B cell (primary cell): Measurements from ENCODE around the gene IGF1R. TPM values are rescaled to one million over a fixed set of nuclear protein-coding genes. Genes with fewer than 3 reads are reported as not detected.

Source experiments
- ATAC-seq: fragments of 200-7000 bp; cut with Tn5 transposase; one replicate; pipeline ENCODE4 v1.10.0; 2021; ENCODE audit warnings: low read depth, mild to moderate bottlenecking, moderate number of reproducible peaks, moderate library complexity
- CTCF ChIA-PET: fragments of 350-600 bp; sonication (Branson Sonifier 250); formaldehyde crosslinking; loops from one replicate; lab custom pipeline; 2021; ENCODE audit warnings: antibody characterized with exemption, inconsistent platforms; lab: Charles Lee
- POLR2A ChIA-PET: fragments of 350-600 bp; sonication (Branson Sonifier 250); formaldehyde crosslinking; loops from one replicate; lab custom pipeline; 2021; ENCODE audit warnings: antibody characterized with exemption; lab: Charles Lee
- DNase-seq: peaks from one replicate; pipeline ENCODE4 v3.0.0; 2013
- H2AFZ ChIP-seq: 2 replicates; pipeline ENCODE4 v1.6.1; 2012; ENCODE audit warnings: mild to moderate bottlenecking, low read depth, low read length; ENCODE audit not compliant: insufficient read depth, poor library complexity, severe bottlenecking
- H3K27ac ChIP-seq, 2 donors: 1 replicate in 1 of 2; 2 replicates in 1 of 2; pipeline ENCODE4 v1.5.1; 2012 to 2013; ENCODE audit warnings: low read length in 2 of 2, mild to moderate bottlenecking in 2 of 2, moderate library complexity in 1 of 2
- H3K27me3 ChIP-seq, 4 experiments: fragments of 200-600 bp in 1 of 4; sonication (generic) in 1 of 4; replicated peaks in 1 of 4; 1 replicate in 2 of 4; 2 replicates in 2 of 4; pipeline versions ENCODE4 v1.6.1 to v1.7.0; 2013 to 2016; ENCODE audit warnings: low read length in 3 of 4, mild to moderate bottlenecking in 2 of 4, mixed read lengths in 1 of 4, moderate library complexity in 1 of 4; ENCODE audit not compliant: insufficient read depth in 4 of 4, control insufficient read depth in 3 of 4; ENCODE audit errors: control extremely low read depth in 1 of 4
- H3K36me3 ChIP-seq, 2 experiments: replicated peaks in 1 of 2; 1 replicate in 1 of 2; 2 replicates in 1 of 2; pipeline versions ENCODE4 v1.6.1 to v1.7.1; 2013; ENCODE audit warnings: low read length in 1 of 2; ENCODE audit not compliant: insufficient read depth in 2 of 2, control insufficient read depth in 1 of 2; ENCODE audit errors: control extremely low read depth in 1 of 2, extremely low read depth in 1 of 2
- H3K4me1 ChIP-seq, 2 donors: fragments of 200-600 bp in 1 of 2; sonication (generic) in 1 of 2; 1 replicate in 1 of 2; 2 replicates in 1 of 2; pipeline versions ENCODE4 v1.5.1 to v1.6.1; 2013 to 2017; ENCODE audit warnings: low read length in 2 of 2; ENCODE audit not compliant: control insufficient read depth in 2 of 2, insufficient read depth in 2 of 2
- H3K4me2 ChIP-seq: replicated peaks from 2 replicates; pipeline ENCODE3; 2012; ENCODE audit warnings: mild to moderate bottlenecking, low read depth, low read length; ENCODE audit not compliant: poor library complexity, severe bottlenecking
- H3K4me3 ChIP-seq, 5 experiments: fragments of 200-600 bp in 1 of 5; sonication (generic) in 1 of 5; 1 replicate in 3 of 5; 2 replicates in 2 of 5; pipeline versions ENCODE4 v1.5.1 to v1.7.0; 2011 to 2016; ENCODE audit warnings: low read length in 4 of 5, mild to moderate bottlenecking in 4 of 5, low read depth in 2 of 5, control low read depth in 1 of 5, moderate library complexity in 1 of 5; ENCODE audit not compliant: insufficient read depth in 1 of 5; ENCODE audit errors: control extremely low read depth in 1 of 5, extremely low read depth in 1 of 5
- H3K79me2 ChIP-seq: fragments of 200-600 bp; sonication (generic); one replicate; pipeline ENCODE4 v1.6.0; 2016; ENCODE audit warnings: low read length; ENCODE audit not compliant: control insufficient read depth, insufficient read depth
- H3K9ac ChIP-seq: fragments of 200-600 bp; sonication (generic); 2 replicates; pipeline ENCODE4 v1.6.1; 2017; ENCODE audit warnings: mild to moderate bottlenecking, low read length, moderate library complexity
- H3K9me3 ChIP-seq, 3 donors: one replicate each; pipeline versions ENCODE4 v1.6.1 to v1.7.1; 2013; ENCODE audit warnings: low read length in 2 of 3; ENCODE audit not compliant: control insufficient read depth in 2 of 3, insufficient read depth in 1 of 3; ENCODE audit errors: control extremely low read depth in 1 of 3
- H4K20me1 ChIP-seq: 2 replicates; pipeline ENCODE4 v1.6.0; 2012; ENCODE audit warnings: mild to moderate bottlenecking, low read length; ENCODE audit not compliant: insufficient read depth, control insufficient read depth, poor library complexity, severe bottlenecking
- H3K27ac Mint-ChIP-seq: one replicate; pipeline ENCODE4 v1.8.0; 2021; ENCODE audit warnings: mixed read lengths
- H3K27me3 Mint-ChIP-seq: one replicate; pipeline ENCODE4 v1.8.0; 2021; ENCODE audit warnings: mixed read lengths
- H3K4me1 Mint-ChIP-seq: one replicate; pipeline ENCODE4 v1.8.0; 2021; ENCODE audit warnings: mixed read lengths
- H3K4me3 Mint-ChIP-seq: one replicate; pipeline ENCODE4 v1.8.0; 2021; ENCODE audit warnings: mixed read lengths
- H3K9me3 Mint-ChIP-seq: one replicate; pipeline ENCODE4 v1.8.0; 2022; ENCODE audit warnings: mixed read lengths; ENCODE audit not compliant: insufficient read depth
- CTCF ChIP-seq: fragments of 200-600 bp; IDR thresholded peaks from one replicate; pipeline ENCODE4 v1.8.0; 2022; ENCODE audit warnings: antibody characterized with exemption, mild to moderate bottlenecking
- EZH2 ChIP-seq: IDR thresholded peaks from 2 replicates; pipeline ENCODE4 v1.6.1; 2012; ENCODE audit warnings: borderline replicate concordance, low read depth, mild to moderate bottlenecking, moderate library complexity, low read length; ENCODE audit not compliant: insufficient read depth, poor library complexity, severe bottlenecking
- WGBS: methylation state at CpG from one replicate; pipeline ENCODE4 v1.1.5; 2013; ENCODE audit warnings: missing lambda C conversion rate; ENCODE audit not compliant: insufficient coverage; 5-methylcytosine and 5-hydroxymethylcytosine counted together
- intact Hi-C: fragments of 100-400 bp; cut with micrococcal nuclease; formaldehyde crosslinking; loops from one replicate; pipeline ENCODE4 v1.10.0; 2022
- polyA plus RNA-seq: library from polyadenylated mRNA; depleted of rRNA; stranded (reverse); fragments of >200 nt; gene quantifications from 2 replicates; pipeline ENCODE4 v1.2.3, GENCODE V29; 2012
- total RNA-seq, 2 donors: library from RNA; stranded (reverse); fragments of 120-200 nt in 1 of 2; gene quantifications; 1 replicate in 1 of 2; 2 replicates in 1 of 2; pipeline versions ENCODE4 v1.2.3 to v1.2.4, GENCODE V29; 2013 to 2022

Gene IGF1R
- total and polyA plus RNA-seq, 2 donors (not counting 1 experiment from before 2014, with no cell fraction given), result 5.4 to 23.1 TPM

- Histone ChIP-seq H3K36me3 (no peaks in the 10 kb centered on the region), H3K9ac (no peak overlapping the region), H4K20me1 (no peaks in the 10 kb centered on the region), H3K4me3 (no peak overlapping the region), H3K27ac (no peak overlapping the region), H3K27me3 (peaks cover 0 to 16% (median 7%) of the 10 kb centered on the region in 4 experiments), H2AFZ (no peak overlapping the region), H3K79me2 (no peaks in the 10 kb centered on the region), H3K4me1 (no peaks in the 10 kb centered on the region), H3K4me2 (no peak overlapping the region), H3K9me3 (no peaks in the 10 kb centered on the region)
- ATAC-seq, result no peak
- Mint-ChIP-seq H3K4me3 (no peak overlapping the region), H3K27ac (no peak overlapping the region), H3K4me1 (no peaks in the 10 kb centered on the region), H3K9me3 (no peaks in the 10 kb centered on the region), H3K27me3 (peaks cover 27% of the 10 kb centered on the region)
- ChIA-PET POLR2A (no interaction called here), CTCF (no interaction called here)
- DNase-seq, result no peak
- TF ChIP-seq CTCF, result no peak
- no peak for TF ChIP-seq EZH2
- intact Hi-C loops, result no loop called here
- WGBS, result 100% methylated on average over 4 of the region's 8 CpGs
These were observed 28.3 kb upstream of the IGF1R start for GRCh38 chr15:98620020-98620419.

- H3K79me2 ChIP-seq, result no peaks in the 10 kb centered on the region
- no peaks in the 10 kb centered on the region for H3K9me3 Mint-ChIP-seq
- H3K4me1 Mint-ChIP-seq, result no peaks in the 10 kb centered on the region
- H2AFZ ChIP-seq, result no peak overlapping the region
- H3K9ac ChIP-seq, result no peak overlapping the region
- no peaks in the 10 kb centered on the region for H3K4me1 ChIP-seq
- no peaks in the 10 kb centered on the region for H4K20me1 ChIP-seq
- TF ChIP-seq CTCF, result no peak
- TF ChIP-seq EZH2, result no peak
- H3K4me3 Mint-ChIP-seq, result no peak overlapping the region
- H3K9me3 ChIP-seq, result no peaks in the 10 kb centered on the region
- DNase-seq (no peak), ATAC-seq (no peak)
- WGBS, result no CpG with 5 or more reads among the region's 2 CpGs
- H3K27me3 ChIP-seq, result peaks cover 0 to 16% (median 7%) of the 10 kb centered on the region in 4 experiments
- H3K27ac Mint-ChIP-seq, result no peak overlapping the region
- H3K4me2 ChIP-seq, result no peak overlapping the region
- ChIA-PET POLR2A (no interaction called here), CTCF (no interaction called here)
- no peaks in the 10 kb centered on the region for H3K36me3 ChIP-seq
- H3K27me3 Mint-ChIP-seq, result peaks cover 27% of the 10 kb centered on the region
- no peak overlapping the region for H3K4me3 ChIP-seq
- intact Hi-C loops, result no loop called here
- no peak overlapping the region for H3K27ac ChIP-seq
These were observed 27.3 kb upstream of the IGF1R start for GRCh38 chr15:98621021-98621420.
